Measurements from ENCODE around the gene AGBL1.

AGBL1 gene

GRCh38 chr15:86079508-86080266, at the start of gene AGBL1:
Gene AGBL1 (plus strand): TSS chr15:86079871.
- no peak for DNase-seq

- DNase-seq: no peak
Observed at GRCh38 chr15:86034904-86035303, 44.8 kb upstream of the AGBL1 start.

GRCh38 chr15:86036243-86036642, 43.4 kb upstream of the AGBL1 start:
- DNase-seq: no peak

GRCh38 chr15:86038491-86038890, 41.2 kb upstream of the AGBL1 start:
- DNase-seq: no peak

- no peak for DNase-seq
Observed at GRCh38 chr15:86040356-86041033, 39.2 kb upstream of the AGBL1 start.

GRCh38 chr15:86041399-86041798, 38.3 kb upstream of the AGBL1 start:
- DNase-seq: no peak

GRCh38 chr15:86042226-86042625, 37.4 kb upstream of the AGBL1 start:
- DNase-seq: no peak

- DNase-seq: no peak
Observed at GRCh38 chr15:86044981-86045380, 34.7 kb upstream of the AGBL1 start.

GRCh38 chr15:86054338-86054737, 25.3 kb upstream of the AGBL1 start:
- DNase-seq: no peak

GRCh38 chr15:86055688-86056087, 24.0 kb upstream of the AGBL1 start:
- no peak for DNase-seq

- DNase-seq: no peak
Observed at GRCh38 chr15:86059851-86060250, 19.8 kb upstream of the AGBL1 start.

GRCh38 chr15:86060674-86061073, 19.0 kb upstream of the AGBL1 start:
- no peak for DNase-seq

GRCh38 chr15:86061581-86061980, 18.1 kb upstream of the AGBL1 start:
- no peak for DNase-seq

GRCh38 chr15:86062646-86063243, 16.9 kb upstream of the AGBL1 start:
- DNase-seq: no peak

- DNase-seq: no peak
Observed at GRCh38 chr15:86063356-86064095, 16.1 kb upstream of the AGBL1 start.

GRCh38 chr15:86064326-86064725, 15.3 kb upstream of the AGBL1 start:
- DNase-seq: no peak

- DNase-seq: no peak
Observed at GRCh38 chr15:86066174-86066834, 13.4 kb upstream of the AGBL1 start.

GRCh38 chr15:86073281-86073680, 6.4 kb upstream of the AGBL1 start:
- no peak for DNase-seq

- DNase-seq: no peak
Observed at GRCh38 chr15:86076468-86076867, 3.2 kb upstream of the AGBL1 start.

- no peak for DNase-seq
Observed at GRCh38 chr15:86077070-86077469, 2.6 kb upstream of the AGBL1 start.

GRCh38 chr15:86080302-86080701, 631 bp downstream of the AGBL1 start:
- DNase-seq: no peak

- DNase-seq: no peak
Observed at GRCh38 chr15:86082619-86083380, 3.1 kb downstream of the AGBL1 start.

Data from bone marrow (tissue), 2 donors.